NCI-H187 treated with DMSO at 0.1 percent for 48 hours (cell line): ENCODE measurements around the gene PRICKLE4.
A peak's percentile ranks its signal among the peaks of the same experiment; 100 is the strongest.

Source experiments
- DNase-seq: peaks from one replicate; lab custom pipeline; 2025; lab: John Stamatoyannopoulos, UW

The PRICKLE4 gene

GRCh38 chr6:41771058-41771983, 9.3 kb upstream of the PRICKLE4 start:
- no peak for DNase-seq

GRCh38 chr6:41774841-41775240, 5.7 kb upstream of the PRICKLE4 start:
- DNase-seq, result no peak

- no peak for DNase-seq
These were observed 5.2 kb upstream of the PRICKLE4 start for GRCh38 chr6:41775293-41775882.

- no peak for DNase-seq
These were observed 2.9 kb upstream of the PRICKLE4 start for GRCh38 chr6:41777551-41778285.

GRCh38 chr6:41778895-41779294, 1.7 kb upstream of the PRICKLE4 start:
- no peak for DNase-seq

- no peak for DNase-seq
These were observed 1.2 kb upstream of the PRICKLE4 start for GRCh38 chr6:41779336-41779735.

- DNase-seq, result no peak
These were observed 613 bp upstream of the PRICKLE4 start, which contains the start of gene FRS3 for GRCh38 chr6:41779788-41780550. TSS of gene FRS3 (minus strand) at chr6:41779900. CDS start at chr6:41776987, 2,913 bp downstream.

GRCh38 chr6:41781366-41781730, 766 bp downstream of the PRICKLE4 start:
- DNase-seq, result no peak

GRCh38 chr6:41783106-41783780, 2.7 kb downstream of the PRICKLE4 start:
- no peak for DNase-seq

GRCh38 chr6:41784581-41785171, 4.1 kb downstream of the PRICKLE4 start:
- no peak for DNase-seq

- DNase-seq, result no peak
These were observed 4.7 kb downstream of the PRICKLE4 start for GRCh38 chr6:41785254-41785653.

GRCh38 chr6:41785689-41786450, 5.3 kb downstream of the PRICKLE4 start:
- DNase-seq, result no peak

- DNase-seq, result no peak
These were observed 6.1 kb downstream of the PRICKLE4 start for GRCh38 chr6:41786451-41787218.

- DNase-seq, result peak; percentile 32
These were observed 6.8 kb downstream of the PRICKLE4 start, which contains the start of gene TOMM6 for GRCh38 chr6:41787219-41787917. TSS of gene TOMM6 (plus strand) at chr6:41787694. CDS start at chr6:41787698, 4 bp downstream.

GRCh38 chr6:41789390-41789724, 8.8 kb downstream of the PRICKLE4 start:
- no peak for DNase-seq

- no peak for DNase-seq
These were observed 9.5 kb downstream of the PRICKLE4 start for GRCh38 chr6:41790045-41790444.

GRCh38 chr6:41791305-41791704, 10.7 kb downstream of the PRICKLE4 start:
- no peak for DNase-seq

- DNase-seq, result no peak
These were observed 11.4 kb downstream of the PRICKLE4 start for GRCh38 chr6:41791984-41792383.

GRCh38 chr6:41796474-41796873, 15.9 kb downstream of the PRICKLE4 start:
- no peak for DNase-seq
